Esophagus squamous epithelium (tissue), 4 donors: ENCODE data around the gene LRRC38.

ENCODE experiments used
- POLR2A ChIP-seq, 4 donors: fragments of 450-650 bp; IDR thresholded peaks; one replicate each; pipeline ENCODE4 v1.6.1; 2017; ENCODE audit warnings: antibody characterized with exemption in 4 of 4, mild to moderate bottlenecking in 4 of 4, moderate library complexity in 3 of 4
- TF ChIP-seq, protein P1 (sequence below), 6 experiments: fragments of 450-650 bp in 4 of 6; fragments of 200-600 bp in 2 of 6; sonication (generic) in 2 of 6; IDR thresholded peaks; one replicate each; pipeline ENCODE4 v1.5.1; 2016 to 2019; ENCODE audit warnings: antibody characterized with exemption in 6 of 6, mild to moderate bottlenecking in 4 of 6, moderate library complexity in 4 of 6

DNA sequence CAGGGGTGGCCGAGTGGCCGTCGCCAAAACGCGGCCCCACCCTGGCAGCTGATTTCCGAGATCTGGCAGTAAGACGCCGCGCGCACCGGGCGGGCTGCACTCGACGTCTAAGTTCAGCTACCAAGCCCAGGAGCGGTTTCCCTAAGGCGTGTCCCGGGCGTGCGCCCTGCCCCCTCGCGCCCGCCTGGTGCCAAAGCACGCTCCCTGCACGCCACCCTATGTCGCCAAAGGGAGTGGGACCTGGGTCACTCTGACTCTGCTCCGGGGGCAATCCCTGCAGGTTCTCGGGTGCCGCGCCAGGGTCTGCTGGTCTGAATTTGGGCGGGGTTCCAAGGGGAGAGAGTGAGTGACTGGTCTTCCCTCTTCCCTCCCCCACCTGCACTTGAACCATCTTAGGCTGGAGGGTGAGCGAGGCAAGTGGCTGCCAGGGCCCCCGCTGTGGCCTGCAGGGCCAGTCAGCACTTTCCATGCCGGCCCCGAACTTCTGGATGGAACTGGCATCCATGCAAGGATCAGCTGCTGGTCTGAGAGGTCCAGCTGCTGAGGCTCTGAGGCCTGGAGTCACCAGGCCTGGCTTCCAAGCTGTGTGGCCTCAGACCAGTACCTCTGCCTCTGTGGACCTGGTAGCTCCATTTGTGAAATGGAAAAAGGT, at the start of gene LRRC38:
- TF ChIP-seq, protein P1, sequence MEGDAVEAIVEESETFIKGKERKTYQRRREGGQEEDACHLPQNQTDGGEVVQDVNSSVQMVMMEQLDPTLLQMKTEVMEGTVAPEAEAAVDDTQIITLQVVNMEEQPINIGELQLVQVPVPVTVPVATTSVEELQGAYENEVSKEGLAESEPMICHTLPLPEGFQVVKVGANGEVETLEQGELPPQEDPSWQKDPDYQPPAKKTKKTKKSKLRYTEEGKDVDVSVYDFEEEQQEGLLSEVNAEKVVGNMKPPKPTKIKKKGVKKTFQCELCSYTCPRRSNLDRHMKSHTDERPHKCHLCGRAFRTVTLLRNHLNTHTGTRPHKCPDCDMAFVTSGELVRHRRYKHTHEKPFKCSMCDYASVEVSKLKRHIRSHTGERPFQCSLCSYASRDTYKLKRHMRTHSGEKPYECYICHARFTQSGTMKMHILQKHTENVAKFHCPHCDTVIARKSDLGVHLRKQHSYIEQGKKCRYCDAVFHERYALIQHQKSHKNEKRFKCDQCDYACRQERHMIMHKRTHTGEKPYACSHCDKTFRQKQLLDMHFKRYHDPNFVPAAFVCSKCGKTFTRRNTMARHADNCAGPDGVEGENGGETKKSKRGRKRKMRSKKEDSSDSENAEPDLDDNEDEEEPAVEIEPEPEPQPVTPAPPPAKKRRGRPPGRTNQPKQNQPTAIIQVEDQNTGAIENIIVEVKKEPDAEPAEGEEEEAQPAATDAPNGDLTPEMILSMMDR (IDR thresholded peaks at IDR 0.05) = no peak
- no peak for TF ChIP-seq POLR2A (IDR thresholded peaks at IDR 0.05)
